Testis (tissue), 3 donors: Measurements from ENCODE around the gene CAPG. TPM values are rescaled to one million over a fixed set of nuclear protein-coding genes. Genes with fewer than 3 reads are reported as not detected.
"Not testable (repeated sequence)": the region's sequence is repeated elsewhere in the genome, so short reads cannot be mapped to it uniquely, and the experiment has no call there.

ENCODE experiments used
- DNase-seq: peaks from one replicate; pipeline ENCODE4 v3.0.0-alpha.2; 2019
- H3K27ac ChIP-seq, 2 donors: fragments of 200-600 bp; sonication (generic); one replicate each; pipeline ENCODE4 v1.5.1; 2019
- H3K27me3 ChIP-seq: fragments of 200-600 bp; sonication (generic); one replicate; pipeline ENCODE4 v1.5.1; 2019
- H3K36me3 ChIP-seq: fragments of 200-600 bp; sonication (generic); one replicate; pipeline ENCODE4 v1.5.1; 2017; ENCODE audit warnings: low read depth; ENCODE audit errors: missing control alignments
- H3K4me1 ChIP-seq: fragments of 200-600 bp; sonication (generic); one replicate; pipeline ENCODE4 v1.5.1; 2019
- H3K4me3 ChIP-seq, 2 donors: fragments of 200-600 bp; sonication (generic); one replicate each; pipeline ENCODE4 v1.5.1; 2017 to 2019
- H3K9me3 ChIP-seq: fragments of 200-600 bp; sonication (generic); one replicate; pipeline ENCODE4 v1.5.1; 2017
- CTCF ChIP-seq, 3 experiments: fragments of 450-650 bp in 2 of 3; fragments of 200-600 bp in 1 of 3; sonication (generic) in 1 of 3; IDR thresholded peaks; one replicate each; pipeline ENCODE4 v1.5.1; 2016 to 2019; ENCODE audit warnings: antibody characterized with exemption in 3 of 3, mild to moderate bottlenecking in 2 of 3, moderate library complexity in 1 of 3
- POLR2A ChIP-seq: fragments of 450-650 bp; IDR thresholded peaks from one replicate; pipeline ENCODE4 v1.6.1; 2017; ENCODE audit warnings: antibody characterized with exemption, mild to moderate bottlenecking, moderate library complexity
- WGBS, 2 donors: methylation state at CpG; one replicate each; pipeline ENCODE4 v1.1.5; 2018; 5-methylcytosine and 5-hydroxymethylcytosine counted together
- intact Hi-C: fragments of 100-400 bp; cut with DNase I; formaldehyde crosslinking; loops from one replicate; pipeline ENCODE4 v1.15.1; 2023; ENCODE audit warnings: low total_unique reads
- polyA plus RNA-seq: library from polyadenylated mRNA; stranded (reverse); fragments of 350-450 nt; fragmentation: Illumina TruSeq; extraction: RNeasy Lipid Tissue Mini Kit (QIAGEN cat#74804); gene quantifications from one replicate; pipeline ENCODE4 v1.2.3, GENCODE V29; 2014; ENCODE audit warnings: low read depth, low replicate concordance; ENCODE audit not compliant: insufficient read depth
- total RNA-seq, 2 donors: library from RNA; depleted of rRNA; stranded (reverse); fragments of >200 nt; gene quantifications; one replicate each; pipeline ENCODE4 v1.2.3, GENCODE V29; 2016

CAPG gene
- total and polyA plus RNA-seq, 3 donors from 2014 or later, result 17.7 to 74.5 (median 29.4) TPM

DNA sequence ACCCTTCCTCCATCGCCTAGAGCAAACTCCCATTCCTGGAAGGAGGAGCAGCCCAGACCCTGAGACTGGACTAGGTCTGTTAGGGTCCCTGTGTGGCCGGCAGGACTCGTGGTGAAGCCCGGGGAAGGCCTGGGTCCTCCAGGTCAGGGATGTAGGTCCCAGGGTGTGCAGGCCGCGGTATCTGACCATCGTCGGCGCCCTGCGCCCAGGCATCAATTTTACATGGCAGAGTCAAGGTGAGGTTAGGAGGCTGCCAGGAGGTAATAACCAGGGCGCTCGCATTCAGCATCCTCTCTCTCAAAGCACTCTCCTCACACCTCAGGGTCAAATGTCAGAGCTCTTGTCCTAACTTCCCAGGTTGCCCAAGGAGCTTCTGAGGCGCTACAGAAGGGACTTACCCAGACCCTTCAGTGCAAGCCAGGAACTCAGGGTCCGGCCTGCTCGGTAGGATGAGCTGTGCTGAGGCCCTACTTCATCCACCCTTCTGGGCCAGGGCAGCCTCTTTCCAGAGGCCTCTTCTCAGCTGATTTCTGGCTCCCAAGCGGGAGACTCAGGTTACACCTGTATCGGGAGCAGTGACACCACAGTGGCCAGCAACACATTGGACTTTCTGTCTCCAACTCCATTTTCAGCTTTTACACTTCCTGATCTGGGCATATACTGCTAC lies 9.0 kb upstream of the CAPG start:
- H3K36me3 ChIP-seq, result no peaks in the 10 kb centered on the region
- WGBS, 2 donors, result 34 to 55% methylated on average over 5 to 17 of the region's 17 CpGs
- peaks cover 33% of the 10 kb centered on the region for H3K4me1 ChIP-seq
- DNase-seq, result no peak
- no peak for TF ChIP-seq CTCF (IDR thresholded peaks at IDR 0.05)
- H3K27me3 ChIP-seq, result no peaks in the 10 kb centered on the region
- peak overlapping the region; percentile 83 to 84 for H3K4me3 ChIP-seq
- H3K27ac ChIP-seq, result peak overlapping the region; percentile 95 to 97
- H3K9me3 ChIP-seq, result no peaks in the 10 kb centered on the region
- intact Hi-C loops, result no loop called here

- H3K4me1 ChIP-seq, result peaks cover 38% of the 10 kb centered on the region
Observed at GRCh38 chr2:85418132-85419008, 8.2 kb upstream of the CAPG start, which contains the start of gene SH2D6. TSS of gene SH2D6 (plus strand) at chr2:85418714. CDS start at chr2:85429466, 10,752 bp downstream.

DNA sequence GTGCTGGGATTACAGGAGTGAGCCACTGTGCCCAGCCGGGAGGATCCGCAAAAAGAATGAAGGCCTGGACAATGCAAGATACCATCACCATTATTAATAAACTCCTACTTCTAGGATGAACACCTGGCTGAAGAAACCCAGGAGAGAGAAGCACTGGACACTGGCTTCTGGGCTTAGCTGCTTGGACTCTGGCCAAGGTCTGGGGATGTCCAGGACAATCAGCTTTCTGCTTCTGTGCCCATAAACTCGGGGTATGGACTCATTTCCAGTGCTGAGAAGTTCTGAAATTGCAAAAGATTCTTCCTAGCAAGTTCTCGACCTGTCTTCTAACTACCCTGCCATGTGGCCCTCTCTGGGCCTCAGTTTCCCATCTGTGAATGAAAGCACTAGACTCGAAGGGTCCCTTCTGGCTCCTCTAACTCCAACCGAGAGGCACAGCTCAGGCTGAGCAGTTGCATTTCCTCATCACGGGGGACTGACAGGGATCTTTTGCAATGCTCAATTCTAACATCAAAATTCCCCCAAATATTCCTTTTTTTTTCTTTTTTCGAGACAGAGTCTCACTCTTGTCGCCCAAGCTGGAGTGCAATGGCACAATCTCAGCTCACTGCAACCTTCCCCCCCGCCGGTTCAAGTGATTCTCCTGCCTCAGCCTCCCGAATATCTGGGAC lies 5.9 kb upstream of the CAPG start:
- Histone ChIP-seq H3K4me1 (peaks cover 31% of the 10 kb centered on the region), H3K27ac (no peak overlapping the region), H3K9me3 (no peaks in the 10 kb centered on the region), H3K36me3 (no peaks in the 10 kb centered on the region), H3K27me3 (no peaks in the 10 kb centered on the region), H3K4me3 (no peak overlapping the region)
- no peak for DNase-seq
- intact Hi-C loops, result no loop called here
- no peak for TF ChIP-seq POLR2A
- TF ChIP-seq CTCF (IDR thresholded peaks at IDR 0.05), result no peak
- WGBS, 2 donors, result 80 to 84% methylated on average over 12 of the region's 12 CpGs

More at GRCh38 chr2:85418132-85419008, 8.2 kb upstream of the CAPG start, which contains the start of gene SH2D6:
- WGBS, 2 donors, result 0 to 15% methylated on average over 1 to 54 of the region's 57 CpGs
- intact Hi-C loops, result no loop called here
- Histone ChIP-seq H3K27me3 (no peaks in the 10 kb centered on the region), H3K9me3 (no peaks in the 10 kb centered on the region), H3K27ac (peak within 1 kb of the TSS; percentile 95 to 97), H3K36me3 (no peaks in the 10 kb centered on the region), H3K4me3 (peak within 1 kb of the TSS; percentile 83 to 84)
- peak; percentile 13 for TF ChIP-seq POLR2A
- no peak for TF ChIP-seq CTCF (IDR thresholded peaks at IDR 0.05)
- DNase-seq, result peak; percentile 91

GRCh38 chr2:85414761-85415553 lies 4.8 kb upstream of the CAPG start:
- TF ChIP-seq POLR2A (no peak), CTCF (IDR thresholded peaks at IDR 0.05) (no peak)
- intact Hi-C loops, result no loop called here
- Histone ChIP-seq H3K27ac (peak overlapping the region in 1 of 2 donors; percentile 51), H3K4me3 (no peak overlapping the region), H3K27me3 (no peaks in the 10 kb centered on the region), H3K36me3 (no peaks in the 10 kb centered on the region), H3K4me1 (peaks cover 21% of the 10 kb centered on the region), H3K9me3 (no peaks in the 10 kb centered on the region)
- peak; percentile 46 for DNase-seq
- 76 to 77% methylated on average over 7 of the region's 7 CpGs for WGBS, 2 donors

GRCh38 chr2:85414421-85414759 lies 4.2 kb upstream of the CAPG start:
- DNase-seq, H3K4me3 ChIP-seq, H3K9me3 ChIP-seq, H3K27me3 ChIP-seq, H3K36me3 ChIP-seq, intact Hi-C loops: not testable (repeated sequence)
- H3K27ac ChIP-seq, result peak overlapping the region in 1 of 2 donors; percentile 51
- peaks cover 15% of the 10 kb centered on the region for H3K4me1 ChIP-seq
- WGBS, 2 donors, result 81 to 89% methylated on average over 4 to 5 of the region's 5 CpGs
